Stimulated activated CD4-positive, alpha-beta T cell treated with anti-CD3 and anti-CD28 coated beads, TNF-alpha, amount 100 ng/mL, for 1 hour (primary cell): ENCODE measurements around the gene PLCB1.
"Not testable (repeated sequence)": the region's sequence is repeated elsewhere in the genome, so short reads cannot be mapped to it uniquely, and the experiment has no call there.

ENCODE experiments used
- DNase-seq, 3 donors: peaks; one replicate each; pipeline ENCODE4 v3.0.0-alpha.2; 2020; ENCODE audit warnings: low read depth in 3 of 3, low spot score in 1 of 3

PLCB1 gene

GRCh38 chr20:8156235-8157079 is 24.4 kb downstream of the PLCB1 start:
- DNase-seq = no peak

GRCh38 chr20:8159217-8159616 is 27.2 kb downstream of the PLCB1 start:
- DNase-seq = not testable (repeated sequence)

- DNase-seq = no peak
Observed at GRCh38 chr20:8161264-8162071, 29.4 kb downstream of the PLCB1 start.

GRCh38 chr20:8162610-8163009 is 30.5 kb downstream of the PLCB1 start:
- DNase-seq = no peak

DNA sequence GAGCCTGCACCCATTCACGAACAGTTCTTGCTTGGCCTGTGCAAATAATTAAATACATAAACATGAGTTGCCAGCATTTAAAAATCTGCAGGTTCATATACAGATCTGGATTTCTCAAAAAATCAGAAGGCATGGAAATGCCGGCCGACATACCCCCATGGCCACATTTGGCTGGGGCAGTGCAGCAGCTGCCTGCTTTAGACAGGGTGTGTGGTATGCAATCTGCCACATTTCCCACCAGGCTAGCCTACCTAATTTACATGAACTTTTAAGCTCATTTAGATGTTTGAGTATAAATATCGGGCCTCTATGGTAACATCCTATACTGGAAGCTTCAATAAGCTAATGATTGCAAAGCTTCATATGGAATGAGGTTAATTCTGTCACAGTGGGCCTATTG is 31.5 kb downstream of the PLCB1 start:
- DNase-seq = no peak

- DNase-seq = no peak
Observed at GRCh38 chr20:8166730-8167129, 34.7 kb downstream of the PLCB1 start.

DNA sequence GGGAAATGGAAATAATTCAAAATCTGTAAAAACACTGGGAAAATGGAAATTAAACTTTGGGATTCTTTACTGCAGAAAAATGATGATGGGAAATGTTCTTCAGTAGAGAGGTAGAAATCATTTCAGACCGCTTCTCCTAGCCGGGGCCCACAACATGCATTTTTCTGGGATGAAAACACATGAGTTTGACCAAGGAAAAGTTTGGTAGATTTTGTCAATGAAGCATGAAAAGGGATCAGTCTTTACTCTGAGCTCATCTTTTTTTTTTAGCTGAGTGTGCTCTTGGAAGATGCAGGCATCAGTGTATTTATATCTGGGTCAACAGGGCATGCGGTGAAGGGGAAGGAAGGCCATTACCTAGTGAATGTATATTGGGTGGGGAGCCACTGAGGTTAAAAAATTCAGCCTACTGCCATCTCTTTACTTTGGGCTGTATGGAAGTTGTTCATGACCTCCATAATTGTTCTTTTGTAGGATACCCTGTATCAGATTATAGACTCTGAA is 36.8 kb downstream of the PLCB1 start:
- DNase-seq = no peak

DNA sequence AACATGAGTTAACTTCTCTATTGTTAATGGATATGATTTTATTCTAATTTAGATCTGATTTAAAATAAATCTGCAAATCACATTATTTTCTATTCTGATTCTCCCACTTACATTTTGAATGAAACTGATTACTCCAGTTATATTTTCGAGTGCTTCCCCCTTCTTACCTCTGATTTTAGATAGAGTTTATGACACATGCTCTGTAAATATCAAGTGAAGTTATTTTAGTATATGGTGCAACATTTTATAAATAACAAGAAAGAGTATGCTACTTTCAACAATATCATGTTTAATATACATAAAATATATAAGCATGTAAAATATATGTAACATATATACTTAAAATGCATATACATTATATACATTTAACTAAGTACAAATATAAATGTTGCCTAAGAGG is 38.9 kb downstream of the PLCB1 start:
- no peak for DNase-seq

GRCh38 chr20:8172191-8172590 is 40.1 kb downstream of the PLCB1 start:
- no peak for DNase-seq

DNA sequence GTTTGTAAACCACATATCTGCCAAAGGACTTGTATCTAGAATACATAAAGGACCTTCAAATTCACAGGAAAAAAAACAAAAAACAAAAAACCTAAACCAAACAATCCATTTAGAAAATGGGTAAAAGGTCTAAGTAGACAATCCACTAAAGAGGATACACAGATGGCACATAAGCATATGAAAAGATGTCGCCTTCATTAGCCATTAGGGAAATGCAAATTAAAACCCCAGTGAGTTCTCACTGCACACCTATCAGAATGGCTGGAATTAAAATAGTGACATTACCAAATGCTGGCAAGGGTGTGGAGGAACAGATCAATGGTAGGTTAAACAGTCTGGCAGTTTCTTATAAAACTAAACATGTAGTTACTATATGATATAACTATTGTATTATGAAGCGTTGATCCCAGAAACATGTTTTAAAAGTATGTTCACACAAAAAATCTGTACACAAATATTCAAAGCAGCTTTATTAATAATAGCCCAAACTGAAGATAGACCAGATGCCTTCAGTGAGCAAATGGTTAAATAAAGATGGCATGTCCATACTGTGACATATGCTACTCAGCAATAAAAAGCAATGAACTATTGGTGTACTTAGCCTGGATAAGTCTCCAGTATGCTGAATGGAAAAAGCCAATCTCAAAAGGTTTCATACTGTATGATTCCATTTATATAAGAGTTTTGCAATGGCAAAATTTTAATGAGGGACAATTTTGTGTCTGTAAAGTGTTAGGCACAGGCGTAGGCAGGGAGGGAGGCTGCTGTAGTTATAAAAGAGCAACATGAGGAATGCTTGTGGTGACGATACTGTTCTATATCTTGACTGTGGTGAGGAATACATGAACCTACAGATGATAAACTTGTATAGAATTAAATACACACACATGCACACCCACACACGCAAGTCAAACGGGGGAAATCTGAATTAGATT is 43.9 kb downstream of the PLCB1 start:
- no peak for DNase-seq

DNA sequence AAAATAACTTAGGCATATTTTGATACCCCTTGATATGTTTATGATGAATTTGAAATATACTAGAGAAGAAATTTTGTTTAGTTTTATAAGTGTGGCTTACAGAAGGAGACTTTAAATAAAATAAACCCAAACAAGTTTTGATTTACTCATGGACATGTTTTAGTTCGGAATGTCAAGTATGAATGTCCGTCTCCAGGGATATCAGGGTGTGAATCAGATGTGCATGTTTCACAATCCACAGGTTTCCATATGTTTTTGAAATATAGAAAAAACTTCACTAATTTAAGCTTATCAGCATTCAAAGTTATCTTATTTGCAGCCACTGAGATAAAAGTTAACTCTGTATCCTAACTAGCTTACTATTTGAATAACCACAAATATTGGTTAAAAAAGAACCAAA is 51.5 kb downstream of the PLCB1 start:
- DNase-seq = no peak

GRCh38 chr20:8187740-8188139 is 55.7 kb downstream of the PLCB1 start:
- DNase-seq = no peak

- DNase-seq = no peak
Observed at GRCh38 chr20:8190043-8190880, 58.2 kb downstream of the PLCB1 start.

GRCh38 chr20:8194721-8195120 is 62.7 kb downstream of the PLCB1 start:
- DNase-seq = no peak

DNA sequence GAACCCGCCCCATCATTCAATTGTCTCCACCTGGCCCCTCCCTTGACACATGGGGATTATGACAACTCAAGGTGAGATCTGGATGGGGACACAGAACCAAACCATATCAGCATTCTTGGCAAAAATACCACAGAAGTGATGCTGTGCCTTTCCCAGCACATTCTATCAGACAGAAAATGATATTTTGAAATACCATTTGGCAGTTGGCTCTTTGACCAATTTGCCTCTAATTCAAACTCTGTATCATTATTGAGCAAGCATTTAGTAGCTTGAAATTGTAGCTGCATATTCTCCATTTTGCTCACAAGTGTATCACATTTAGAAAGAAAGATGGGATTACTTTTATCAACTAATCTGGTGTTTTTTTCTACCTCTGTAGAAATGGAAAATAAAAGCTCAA is 64.0 kb downstream of the PLCB1 start:
- DNase-seq = no peak

GRCh38 chr20:8200220-8200619 is 68.2 kb downstream of the PLCB1 start:
- DNase-seq = no peak

DNA sequence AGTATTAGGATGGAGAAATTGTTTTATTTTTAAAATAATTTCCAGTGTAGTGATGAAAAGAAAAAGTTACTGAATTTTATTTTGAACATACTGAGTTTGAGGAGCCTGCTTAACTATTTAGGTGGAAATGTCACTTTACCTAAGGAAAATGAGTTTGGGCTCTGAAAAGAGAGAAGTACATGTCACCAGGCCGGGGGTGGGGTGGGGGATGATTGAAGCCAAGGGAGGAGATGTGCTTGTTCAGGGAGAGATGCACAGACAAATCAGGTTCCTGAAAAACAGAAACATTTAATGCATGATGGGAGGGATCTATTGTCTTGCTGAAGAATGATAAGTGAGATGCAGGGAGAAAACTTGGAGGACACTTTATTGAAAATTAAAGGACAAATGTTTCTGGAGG is 71.3 kb downstream of the PLCB1 start:
- no peak for DNase-seq

DNA sequence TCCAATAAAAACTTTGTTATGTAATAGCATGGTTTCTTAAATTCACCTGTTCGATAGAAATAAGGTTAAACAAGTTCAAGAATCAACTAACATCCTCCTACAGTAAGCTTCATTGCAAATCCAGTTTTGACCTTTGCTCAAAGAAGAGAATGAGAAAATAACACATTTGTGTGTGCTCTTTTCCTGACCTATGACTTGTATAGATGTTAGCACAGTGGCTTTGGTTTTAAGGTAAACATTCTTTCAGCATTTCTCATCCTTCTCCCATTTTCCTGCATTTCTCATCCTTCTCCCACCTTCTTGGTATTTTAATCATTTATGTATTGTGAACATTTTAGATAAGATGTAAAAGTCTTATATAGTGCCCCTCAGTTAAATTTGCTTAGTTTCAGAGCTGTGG is 73.9 kb downstream of the PLCB1 start:
- DNase-seq = no peak

DNA sequence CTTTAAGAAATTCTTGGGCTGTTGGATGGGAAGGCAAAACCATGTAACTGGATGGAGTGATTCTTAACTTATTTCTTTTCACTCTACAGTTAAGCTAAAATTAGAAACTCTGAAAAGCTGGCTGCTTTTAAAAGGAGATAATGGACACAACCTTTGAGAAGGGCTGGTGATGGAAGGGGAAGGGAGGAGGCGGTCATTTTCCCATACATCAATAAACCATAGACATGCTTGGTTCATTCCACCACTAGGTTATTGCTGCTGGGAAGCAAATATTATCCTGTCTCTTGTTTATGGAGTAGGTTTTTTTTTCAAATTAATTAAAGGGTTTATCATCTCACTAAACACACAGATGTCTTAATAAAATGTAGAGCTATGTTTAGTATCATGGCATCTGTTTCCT is 76.2 kb downstream of the PLCB1 start:
- DNase-seq = no peak

- no peak for DNase-seq
Observed at GRCh38 chr20:8209061-8209460, 77.0 kb downstream of the PLCB1 start.
